ENCODE measurements around the gene HSPG2. TPM values are rescaled to one million over a fixed set of nuclear protein-coding genes. Genes with fewer than 3 reads are reported as not detected.

The HSPG2 gene
- total RNA-seq, 6 experiments from 2014 or later = 275 to 430 (median 297) TPM

- no peak for DNase-seq
- no peaks in the 10 kb centered on the region for H3K9me3 Mint-ChIP-seq
- H3K27me3 Mint-ChIP-seq (ENCODE audit: insufficient read depth) = no peaks in the 10 kb centered on the region; the same call in 1 of the 2 replicates
- H3K4me3 Mint-ChIP-seq = no peak overlapping the region
- H3K36me3 Mint-ChIP-seq (ENCODE audit: low read depth) = no peaks in the 10 kb centered on the region
- no peak overlapping the region for H3K27ac Mint-ChIP-seq
- H3K4me1 Mint-ChIP-seq (ENCODE audit: low read depth) = peaks cover 25% of the 10 kb centered on the region
- no peak for TF ChIP-seq CTCF (IDR thresholded peaks at IDR 0.05)
Measured at GRCh38 chr1:21961337-21961736, 24.2 kb upstream of the HSPG2 start.

GRCh38 chr1:21956720-21957552 lies 19.8 kb upstream of the HSPG2 start:
- H3K9me3 Mint-ChIP-seq = no peaks in the 10 kb centered on the region
- TF ChIP-seq CTCF (IDR thresholded peaks at IDR 0.05) = no peak
- H3K4me1 Mint-ChIP-seq (ENCODE audit: low read depth) = peaks cover 9% of the 10 kb centered on the region
- H3K27me3 Mint-ChIP-seq (ENCODE audit: insufficient read depth) = peaks cover 6% of the 10 kb centered on the region; the same call in 1 of the 2 replicates
- no peaks in the 10 kb centered on the region for H3K36me3 Mint-ChIP-seq (ENCODE audit: low read depth)
- 0 out of 2 replicates have a peak overlapping the region, but pooled peaks have one; percentile 7 for H3K27ac Mint-ChIP-seq
- H3K4me3 Mint-ChIP-seq = no peak overlapping the region
- no peak for DNase-seq

GRCh38 chr1:21955501-21956281 lies 18.6 kb upstream of the HSPG2 start:
- DNase-seq = no peak
- TF ChIP-seq CTCF (IDR thresholded peaks at IDR 0.05) = no peak
- Mint-ChIP-seq H3K9me3 (no peaks in the 10 kb centered on the region), H3K36me3 (ENCODE audit: low read depth) (no peaks in the 10 kb centered on the region), H3K27me3 (ENCODE audit: insufficient read depth) (peaks cover 6% of the 10 kb centered on the region; the same call in 1 of the 2 replicates), H3K4me1 (ENCODE audit: low read depth) (peaks cover 9% of the 10 kb centered on the region), H3K4me3 (no peak overlapping the region), H3K27ac (no peak overlapping the region)

GRCh38 chr1:21955058-21955457 lies 17.9 kb upstream of the HSPG2 start:
- no peak overlapping the region for H3K4me3 Mint-ChIP-seq
- peaks cover 9% of the 10 kb centered on the region for H3K4me1 Mint-ChIP-seq (ENCODE audit: low read depth)
- H3K27me3 Mint-ChIP-seq (ENCODE audit: insufficient read depth) = peaks cover 8% of the 10 kb centered on the region; the same call in 1 of the 2 replicates
- no peaks in the 10 kb centered on the region for H3K9me3 Mint-ChIP-seq
- no peak overlapping the region for H3K27ac Mint-ChIP-seq
- TF ChIP-seq CTCF (IDR thresholded peaks at IDR 0.05) = no peak
- no peak for DNase-seq
- no peaks in the 10 kb centered on the region for H3K36me3 Mint-ChIP-seq (ENCODE audit: low read depth)

- no peak overlapping the region for H3K4me3 Mint-ChIP-seq
- H3K27me3 Mint-ChIP-seq (ENCODE audit: insufficient read depth) = peaks cover 13% of the 10 kb centered on the region
- no peak for DNase-seq
- no peak for TF ChIP-seq CTCF (IDR thresholded peaks at IDR 0.05)
- no peak overlapping the region for H3K27ac Mint-ChIP-seq
- no peaks in the 10 kb centered on the region for H3K36me3 Mint-ChIP-seq (ENCODE audit: low read depth)
- no peaks in the 10 kb centered on the region for H3K9me3 Mint-ChIP-seq
- H3K4me1 Mint-ChIP-seq (ENCODE audit: low read depth) = peaks cover 9% of the 10 kb centered on the region
Measured at GRCh38 chr1:21952786-21953520, 15.8 kb upstream of the HSPG2 start.

Measured in HFFc6 (cell line).